ENCODE data around the gene CARD19. TPM values are rescaled to one million over a fixed set of nuclear protein-coding genes. Genes with fewer than 3 reads are reported as not detected.

Gene CARD19
- polyA plus RNA-seq, 1 donor (not counting 4 experiments of a cell fraction or from before 2014, with no cell fraction given): 36.7 TPM

GRCh38 chr9:93134015-93134739, 38.2 kb downstream of the CARD19 start, which contains the start of gene NINJ1:
Gene NINJ1 (minus strand): TSS chr9:93134251. CDS start chr9:93134217, 34 bp downstream.
- TF ChIP-seq EZH2 (IDR thresholded peaks at IDR 0.05; ENCODE audit: low read length) (no peak), CTCF (optimal IDR thresholded peaks at IDR 0.05 in 1 of 3, IDR thresholded peaks at IDR 0.05 in 1 of 3, conservative IDR thresholded peaks at IDR 0.05 in 1 of 3; ENCODE audit: extremely low read depth in 1 of 3, insufficient read depth in 2 of 3, low read length in 3 of 3) (no peak)
- Histone ChIP-seq H3K36me3 (ENCODE audit: control insufficient read depth in 2 of 2, extremely low read depth in 1 of 2, insufficient read depth in 2 of 2, low read length in 2 of 2) (no peaks in the 10 kb centered on the region), H3K9me3 (ENCODE audit: control insufficient read depth, low read depth, low read length) (no peaks in the 10 kb centered on the region), H3K4me2 (ENCODE audit: control insufficient read depth, extremely low read depth, insufficient read depth, low read depth, low read length) (peak within 1 kb of the TSS; percentile 90), H4K20me1 (ENCODE audit: control insufficient read depth, extremely low read depth, insufficient read depth, low read length) (no peaks in the 10 kb centered on the region), H3K4me3 (ENCODE audit: control insufficient read depth in 2 of 3, extremely low read depth in 1 of 3, insufficient read depth in 2 of 3, low read depth in 1 of 3, low read length in 3 of 3) (peak within 1 kb of the TSS; percentile 46 to 74 (median 64)), H3K9me1 (ENCODE audit: control insufficient read depth, extremely low read depth, insufficient read depth, low read length) (no peaks in the 10 kb centered on the region), H3K27me3 (ENCODE audit: control insufficient read depth, extremely low read depth, insufficient read depth, low read length) (peaks cover 16% of the 10 kb centered on the region), H3K79me2 (ENCODE audit: control insufficient read depth, insufficient read depth, low read length) (no peaks in the 10 kb centered on the region), H2AFZ (ENCODE audit: control insufficient read depth, low read length) (peak within 1 kb of the TSS; percentile 87), H3K9ac (ENCODE audit: control insufficient read depth, extremely low read depth, insufficient read depth, low read length) (peak within 1 kb of the TSS; percentile 82), H3K4me1 (ENCODE audit: control insufficient read depth, extremely low read depth, insufficient read depth, low read length) (peaks cover 23% of the 10 kb centered on the region), H3K27ac (ENCODE audit: control insufficient read depth, insufficient read depth, low read length) (peak within 1 kb of the TSS; percentile 54)
- FAIRE-seq (no peak), DNase-seq (ENCODE audit: low read depth, low spot score) (no peak)
- dilution Hi-C loops (cut with MboI; ENCODE audit: extremely low pct_ligation_motif_present, low sequenced_read_pairs): no loop called here

- peaks cover 16% of the 10 kb centered on the region for H3K27me3 ChIP-seq (ENCODE audit: control insufficient read depth, extremely low read depth, insufficient read depth, low read length)
- peak overlapping the region; percentile 82 for H3K9ac ChIP-seq (ENCODE audit: control insufficient read depth, extremely low read depth, insufficient read depth, low read length)
- no peaks in the 10 kb centered on the region for H3K36me3 ChIP-seq (ENCODE audit: control insufficient read depth in 2 of 2, extremely low read depth in 1 of 2, insufficient read depth in 2 of 2, low read length in 2 of 2)
- no peak overlapping the region for H2AFZ ChIP-seq (ENCODE audit: control insufficient read depth, low read length)
- H4K20me1 ChIP-seq (ENCODE audit: control insufficient read depth, extremely low read depth, insufficient read depth, low read length): no peaks in the 10 kb centered on the region
- no peaks in the 10 kb centered on the region for H3K9me1 ChIP-seq (ENCODE audit: control insufficient read depth, extremely low read depth, insufficient read depth, low read length)
- peak overlapping the region in 1 of 3 experiments; percentile 64 for H3K4me3 ChIP-seq (ENCODE audit: control insufficient read depth in 2 of 3, extremely low read depth in 1 of 3, insufficient read depth in 2 of 3, low read depth in 1 of 3, low read length in 3 of 3)
- H3K4me1 ChIP-seq (ENCODE audit: control insufficient read depth, extremely low read depth, insufficient read depth, low read length): peaks cover 25% of the 10 kb centered on the region
- peak overlapping the region; percentile 90 for H3K4me2 ChIP-seq (ENCODE audit: control insufficient read depth, extremely low read depth, insufficient read depth, low read depth, low read length)
- DNase-seq (ENCODE audit: low read depth, low spot score) (no peak), FAIRE-seq (no peak)
- TF ChIP-seq CTCF (optimal IDR thresholded peaks at IDR 0.05 in 1 of 3, IDR thresholded peaks at IDR 0.05 in 1 of 3, conservative IDR thresholded peaks at IDR 0.05 in 1 of 3; ENCODE audit: extremely low read depth in 1 of 3, insufficient read depth in 2 of 3, low read length in 3 of 3) (no peak), EZH2 (IDR thresholded peaks at IDR 0.05; ENCODE audit: low read length) (no peak)
- dilution Hi-C loops (cut with MboI; ENCODE audit: extremely low pct_ligation_motif_present, low sequenced_read_pairs): no loop called here
- no peak overlapping the region for H3K27ac ChIP-seq (ENCODE audit: control insufficient read depth, insufficient read depth, low read length)
- no peaks in the 10 kb centered on the region for H3K9me3 ChIP-seq (ENCODE audit: control insufficient read depth, low read depth, low read length)
- no peaks in the 10 kb centered on the region for H3K79me2 ChIP-seq (ENCODE audit: control insufficient read depth, insufficient read depth, low read length)
Observed at GRCh38 chr9:93134740-93135444, 38.9 kb downstream of the CARD19 start.
